HepG2 (cell line): Measurements from ENCODE around the gene GLRA3. TPM values are rescaled to one million over a fixed set of nuclear protein-coding genes. Genes with fewer than 3 reads are reported as not detected.

Experiments
- ATAC-seq: fragments of 200-7000 bp; cut with Tn5 transposase; 3 replicates; pipeline ENCODE4 v1.9.1; 2020; ENCODE audit warnings: mild to moderate bottlenecking, moderate library complexity
- BruUV-seq: library from RNA; stranded (reverse); fragments of 400-500 nt; replicated peaks from 2 replicates; lab custom pipeline; 2021; lab: Mats Ljungman, UMichigan
- CTCF ChIA-PET: fragments of 300-600 bp; formaldehyde crosslinking; extraction: SDS; loops from one replicate; lab custom pipeline; 2021; ENCODE audit warnings: low total read pairs, inconsistent platforms, low intra/inter-chr PET ratio; lab: Yijun Ruan, JAX
- POLR2A ChIA-PET: fragments of 350-600 bp; sonication (Branson Sonifier 250); formaldehyde crosslinking; loops from one replicate; lab custom pipeline; 2020; ENCODE audit warnings: antibody characterized with exemption, inconsistent platforms; lab: Yijun Ruan, JAX
- DNase-seq: peaks from one replicate; pipeline ENCODE4 v3.0.0-alpha.2; 2015; ENCODE audit warnings: low spot score
- FAIRE-seq: peaks from 3 replicates; lab custom pipeline; 2011; peaks lifted over from hg19 to GRCh38; lab: Jason Lieb, UNC
- H2AFZ ChIP-seq: one replicate; pipeline ENCODE4 v1.6.1; 2011; ENCODE audit warnings: low read length, inconsistent platforms
- H3K27ac ChIP-seq: fragments of 300-600 bp; 3 replicates; pipeline ENCODE4 v1.8.0; 2011; ENCODE audit warnings: mixed run types, mild to moderate bottlenecking, mixed read lengths, low read length, inconsistent platforms; ENCODE audit not compliant: insufficient read depth; ENCODE audit errors: extremely low read length
- H3K27me3 ChIP-seq, 2 experiments: fragments of 200-600 bp in 1 of 2; 2 replicates in 1 of 2; 3 replicates in 1 of 2; pipeline versions ENCODE4 v1.6.0 to v1.8.0; 2011; ENCODE audit warnings: low read length in 2 of 2, mild to moderate bottlenecking in 2 of 2, moderate library complexity in 2 of 2, inconsistent platforms in 1 of 2; ENCODE audit not compliant: insufficient read depth in 2 of 2, control insufficient read depth in 1 of 2
- H3K36me3 ChIP-seq, 2 experiments: fragments of 200-600 bp in 1 of 2; replicated peaks in 1 of 2; 2 replicates in 1 of 2; 3 replicates in 1 of 2; pipeline versions ENCODE4 v1.5.1 to v1.8.0; 2011; ENCODE audit warnings: low read length in 2 of 2, inconsistent platforms in 1 of 2; ENCODE audit not compliant: insufficient read depth in 2 of 2, control insufficient read depth in 1 of 2
- H3K4me1 ChIP-seq: 2 replicates; pipeline ENCODE4 v1.5.1; 2012; ENCODE audit warnings: low read length, inconsistent platforms; ENCODE audit not compliant: insufficient read depth
- H3K4me2 ChIP-seq: 2 replicates; pipeline ENCODE4 v1.6.0; 2011; ENCODE audit warnings: low read depth, low read length, inconsistent platforms
- H3K4me3 ChIP-seq, 3 experiments: fragments of 200-600 bp in 1 of 3; sonication (generic), shearing (Covaris generic) in 1 of 3; replicated peaks in 1 of 3; 2 replicates each; pipeline ENCODE4 v1.5.1; 2011 to 2016; ENCODE audit warnings: low read length in 3 of 3, inconsistent platforms in 2 of 3, low read depth in 2 of 3, mild to moderate bottlenecking in 2 of 3, control low read depth in 1 of 3, mixed read lengths in 1 of 3; ENCODE audit not compliant: insufficient read depth in 1 of 3
- H3K79me2 ChIP-seq: one replicate; pipeline ENCODE4 v1.6.1; 2011; ENCODE audit warnings: low read length, inconsistent platforms; ENCODE audit not compliant: insufficient read depth
- H3K9ac ChIP-seq: 2 replicates; pipeline ENCODE4 v1.6.0; 2011; ENCODE audit warnings: mild to moderate bottlenecking, low read depth, low read length, inconsistent platforms; ENCODE audit not compliant: insufficient read depth
- H3K9me3 ChIP-seq: 2 replicates; pipeline ENCODE4 v1.5.1; 2012; ENCODE audit warnings: mild to moderate bottlenecking, low read length
- H4K20me1 ChIP-seq: 2 replicates; pipeline ENCODE4 v1.6.0; 2011; ENCODE audit warnings: inconsistent platforms, mild to moderate bottlenecking, low read length, moderate library complexity; ENCODE audit not compliant: insufficient read depth
- ARID4A ChIP-seq: sonication (generic); formaldehyde crosslinking; IDR thresholded peaks from 2 replicates; pipeline ENCODE4 v1.5.0; 2020; ENCODE audit warnings: mild to moderate bottlenecking, missing genetic modification reagents, borderline replicate concordance
- DZIP1 ChIP-seq: sonication (generic); formaldehyde crosslinking; IDR thresholded peaks from 2 replicates; pipeline ENCODE4 v1.5.0; 2020; ENCODE audit warnings: mild to moderate bottlenecking, missing genetic modification reagents
- FOXO1 ChIP-seq: sonication (generic); formaldehyde crosslinking; IDR thresholded peaks from 2 replicates; pipeline ENCODE4 v1.4.0; 2020; ENCODE audit warnings: missing genetic modification reagents
- HNRNPK ChIP-seq: fragments of 200-400 bp; formaldehyde crosslinking; IDR thresholded peaks from 2 replicates; pipeline ENCODE4 v1.6.1; 2018; ENCODE audit warnings: low read length, low read depth, moderate library complexity, mild to moderate bottlenecking; ENCODE audit not compliant: poor library complexity, severe bottlenecking
- THAP11 ChIP-seq: IDR thresholded peaks from 2 replicates; pipeline ENCODE4 v1.6.1; 2016; ENCODE audit warnings: missing biosample characterization, missing genetic modification reagents
- ZBTB37 ChIP-seq: sonication (generic); formaldehyde crosslinking; IDR thresholded peaks from 2 replicates; pipeline ENCODE4 v1.4.0; 2020; ENCODE audit warnings: mild to moderate bottlenecking, missing genetic modification reagents
- ZFY ChIP-seq: sonication (generic); formaldehyde crosslinking; IDR thresholded peaks from 2 replicates; pipeline ENCODE4 v1.4.0; 2020; ENCODE audit warnings: missing genetic modification reagents
- ZHX2 ChIP-seq, 2 experiments: sonication (generic) in 1 of 2; formaldehyde crosslinking in 1 of 2; IDR thresholded peaks; 2 replicates each; pipeline versions ENCODE4 v1.6.1 to v1.9.0; 2014 to 2022; ENCODE audit warnings: antibody characterized with exemption in 1 of 2, borderline replicate concordance in 1 of 2, inconsistent platforms in 1 of 2, low read depth in 1 of 2, missing genetic modification reagents in 1 of 2
- ZNF773 ChIP-seq: sonication (generic); formaldehyde crosslinking; IDR thresholded peaks from 2 replicates; pipeline ENCODE4 v1.4.0; 2020; ENCODE audit warnings: missing genetic modification reagents, borderline replicate concordance
- ZNF839 ChIP-seq: sonication (generic); formaldehyde crosslinking; IDR thresholded peaks from 2 replicates; pipeline ENCODE4 v1.4.0; 2020; ENCODE audit warnings: missing genetic modification reagents, mild to moderate bottlenecking, borderline replicate concordance
- in situ Hi-C: cut with HindIII; loops from 2 replicates; pipeline ENCODE4 v1.10.0; 2017; ENCODE audit warnings: low pct_unique_long_range_greater_than_20kb; ENCODE audit not compliant: extremely low pct_ligation_motif_present
- intact Hi-C: fragments of 100-400 bp; cut with micrococcal nuclease; formaldehyde crosslinking; loops from one replicate; pipeline ENCODE4 v1.10.0; 2022; ENCODE audit not compliant: unreplicated experiment
- polyA plus RNA-seq, 8 experiments: library from polyadenylated mRNA; depleted of rRNA in 3 of 8; stranded (reverse) in 7 of 8; unstranded in 1 of 8; fragments of >200 nt; fragmentation: Illumina TruSeq in 4 of 8; extraction: Trizol in 4 of 8; gene quantifications; 2 replicates each; pipeline versions ENCODE4 v1.2.1 to v1.2.3, GENCODE V29; 2011 to 2016; ENCODE audit warnings: low read depth in 4 of 8, missing spikeins in 1 of 8, mixed read lengths in 1 of 8; ENCODE audit not compliant: insufficient read depth in 1 of 8
- total RNA-seq, 5 experiments: library from RNA; depleted of rRNA; stranded (reverse); fragments of >200 nt; fragmentation: Illumina TruSeq; extraction: Trizol; gene quantifications; 2 replicates each; pipeline ENCODE4 v1.2.3, GENCODE V29; 2016; ENCODE audit warnings: low read depth in 1 of 5

GLRA3 gene
- total and polyA plus RNA-seq, 2 of the 13 experiments (the other 11 are each of a cell fraction or from before 2014, with no cell fraction given) = not detected

GRCh38 chr4:174673865-174674264, 155.2 kb downstream of the GLRA3 start:
- intact Hi-C loops = no loop called here
- Histone ChIP-seq H3K79me2 (no peaks in the 10 kb centered on the region), H3K27me3 (no peaks in the 10 kb centered on the region), H3K4me1 (no peaks in the 10 kb centered on the region), H3K9me3 (no peaks in the 10 kb centered on the region), H3K4me3 (no peak overlapping the region), H3K4me2 (no peak overlapping the region), H2AFZ (no peak overlapping the region), H3K27ac (no peak overlapping the region), H3K9ac (no peak overlapping the region), H3K36me3 (no peaks in the 10 kb centered on the region), H4K20me1 (no peaks in the 10 kb centered on the region)
- ATAC-seq (no peak), DNase-seq (no peak), FAIRE-seq (no peak)
- POLR2A ChIA-PET = no interaction called here
- in situ Hi-C loops = no loop called here
- BruUV-seq = no TSS peak
- CTCF ChIA-PET = no interaction called here
- no peak for TF ChIP-seq FOXO1 (CRISPR knock-in tag)
- no peak for TF ChIP-seq ZHX2 (IDR thresholded peaks at IDR 0.05; ENCODE audit: low read depth)
- no peak for TF ChIP-seq ZHX2 (CRISPR knock-in tag; IDR thresholded peaks at IDR 0.05; ENCODE audit: borderline replicate concordance)
- no peak for TF ChIP-seq ARID4A
- TF ChIP-seq THAP11 (CRISPR knock-in tag) = no peak
- TF ChIP-seq ZNF839 (CRISPR knock-in tag) = no peak
- TF ChIP-seq HNRNPK = no peak
- TF ChIP-seq ZFY (CRISPR knock-in tag) = no peak
- no peak for TF ChIP-seq ZBTB37
- TF ChIP-seq ZNF773 (CRISPR knock-in tag) = no peak
- TF ChIP-seq DZIP1 (CRISPR knock-in tag) = no peak
